ENCODE results near the gene SLC39A11. TPM values are rescaled to one million over a fixed set of nuclear protein-coding genes. Genes with fewer than 3 reads are reported as not detected.

The SLC39A11 gene
- total RNA-seq, 1 experiment from 2014 or later = 46.4 TPM

- no TSS peak for BruUV-seq (replicated peaks)
- Histone ChIP-seq H4K20me1 (ENCODE audit: insufficient read depth) (no peaks in the 10 kb centered on the region), H3K36me3 (ENCODE audit: control insufficient read depth in 1 of 2, insufficient read depth in 2 of 2, low read length in 2 of 2) (no peaks in the 10 kb centered on the region), H3K27ac (ENCODE audit: low read depth, low read length) (no peak overlapping the region), H3K27me3 (ENCODE audit: insufficient read depth, low read length) (no peaks in the 10 kb centered on the region), H3K9me3 (ENCODE audit: control insufficient read depth in 1 of 2, insufficient read depth in 1 of 2, low read depth in 1 of 2, low read length in 2 of 2) (no peaks in the 10 kb centered on the region), H3K4me2 (ENCODE audit: low read length) (no peak overlapping the region), H2AFZ (ENCODE audit: low read depth, low read length, poor library complexity, severe bottlenecking) (no peak overlapping the region), H3K9ac (ENCODE audit: low read length) (no peak overlapping the region), H3K9me2 (ENCODE audit: insufficient read depth) (no peaks in the 10 kb centered on the region), H3K79me2 (ENCODE audit: insufficient read depth, low read length) (no peaks in the 10 kb centered on the region), H3K4me1 (ENCODE audit: control insufficient read depth in 1 of 2, insufficient read depth in 2 of 2, low read length in 2 of 2) (no peaks in the 10 kb centered on the region), H3K4me3 (replicated peaks in 1 of 2; ENCODE audit: low read depth in 1 of 2, low read length in 2 of 2) (no peak overlapping the region)
- RAD21 ChIA-PET (ENCODE audit: low non-redundant PET in 1 of 2, low total read pairs in 2 of 2, uncharacterized antibody in 2 of 2, unreplicated experiment in 2 of 2) = no interaction called here
- POLR2A ChIA-PET = no interaction called here
- intact Hi-C loops (cut with micrococcal nuclease) = no loop called here
- no peak for DNase-seq (ENCODE audit: low read depth, low spot score)
- no peak for ATAC-seq
- TF ChIP-seq CBX3 (IDR thresholded peaks at IDR 0.05; ENCODE audit: low read depth) = no peak
- TF ChIP-seq YY1 (IDR thresholded peaks at IDR 0.05; ENCODE audit: extremely low read depth, insufficient replicate concordance, low read depth, low read length) = no peak
- no peak for TF ChIP-seq ATF3 (IDR thresholded peaks at IDR 0.05)
- TF ChIP-seq RAD21 (IDR thresholded peaks at IDR 0.05; ENCODE audit: low read depth) = no peak
- TF ChIP-seq MAX (IDR thresholded peaks at IDR 0.05) = no peak
- TF ChIP-seq ELF1 (IDR thresholded peaks at IDR 0.05; ENCODE audit: borderline replicate concordance, low read depth) = no peak
- TF ChIP-seq REST (IDR thresholded peaks at IDR 0.05; ENCODE audit: low read depth) = no peak
- TF ChIP-seq ZNF274 (IDR thresholded peaks at IDR 0.05; ENCODE audit: low read depth, low read length) = no peak
- TF ChIP-seq SRF (IDR thresholded peaks at IDR 0.05; ENCODE audit: low read depth) = no peak
- CTCF ChIA-PET = no interaction called here
These were observed 320.1 kb downstream of the SLC39A11 start for GRCh38 chr17:72772331-72772821.
